T-cell (primary cell): ENCODE data around the gene ANKFN1. TPM values are rescaled to one million over a fixed set of nuclear protein-coding genes. Genes with fewer than 3 reads are reported as not detected.

Source experiments
- ATAC-seq, 4 experiments: fragments of 200-7000 bp in 3 of 4; fragments of 150-1000 bp in 1 of 4; cut with Tn5 transposase; replicated peaks in 1 of 4; 1 replicate in 3 of 4; 2 replicates in 1 of 4; pipeline ENCODE4 v1.10.0; 2021; ENCODE audit warnings: moderate library complexity in 3 of 4, mild to moderate bottlenecking in 2 of 4, moderate number of reproducible peaks in 1 of 4
- CTCF ChIA-PET, 2 donors: fragments of 300-600 bp; sonication (Branson Sonifier 250); formaldehyde crosslinking; loops; one replicate each; lab custom pipeline; 2022; ENCODE audit warnings: antibody characterized with exemption in 2 of 2; lab: Charles Lee
- POLR2A ChIA-PET, 2 donors: fragments of 300-600 bp; sonication (Branson Sonifier 250); formaldehyde crosslinking; loops; one replicate each; lab custom pipeline; 2022; ENCODE audit warnings: antibody characterized with exemption in 2 of 2; lab: Charles Lee
- DNase-seq, 35 experiments: peaks; one replicate each; pipeline versions ENCODE4 v3.0.0 to v3.0.0-alpha.2; 2013 to 2023
- H3K27ac ChIP-seq: one replicate; pipeline ENCODE4 v1.5.1; 2013; ENCODE audit warnings: low read length
- H3K27me3 ChIP-seq, 2 experiments: replicated peaks in 1 of 2; 1 replicate in 1 of 2; 2 replicates in 1 of 2; pipeline versions ENCODE4 v1.6.1 to v1.7.0; 2013; ENCODE audit warnings: low read length in 1 of 2, mixed read lengths in 1 of 2; ENCODE audit not compliant: control insufficient read depth in 2 of 2, insufficient read depth in 2 of 2; ENCODE audit errors: extremely low read depth in 1 of 2
- H3K36me3 ChIP-seq, 2 donors: 1 replicate in 1 of 2; 2 replicates in 1 of 2; pipeline versions ENCODE4 v1.6.1 to v1.7.0; 2013; ENCODE audit warnings: low read length in 1 of 2; ENCODE audit not compliant: control insufficient read depth in 2 of 2, insufficient read depth in 1 of 2; ENCODE audit errors: extremely low read depth in 1 of 2
- H3K4me1 ChIP-seq, 2 experiments: 1 replicate in 1 of 2; 2 replicates in 1 of 2; pipeline versions ENCODE4 v1.6.1 to v1.7.0; 2013; ENCODE audit warnings: low read length in 2 of 2, mixed read lengths in 1 of 2; ENCODE audit not compliant: insufficient read depth in 2 of 2, control insufficient read depth in 1 of 2; ENCODE audit errors: extremely low read depth in 1 of 2
- H3K4me3 ChIP-seq, 2 donors: 1 replicate in 1 of 2; 2 replicates in 1 of 2; pipeline versions ENCODE4 v1.5.1 to v1.7.0; 2013; ENCODE audit warnings: mild to moderate bottlenecking in 2 of 2, low read length in 1 of 2, moderate library complexity in 1 of 2; ENCODE audit not compliant: control insufficient read depth in 1 of 2; ENCODE audit errors: extremely low read depth in 1 of 2
- H3K9me3 ChIP-seq: 2 replicates; pipeline ENCODE4 v1.7.0; 2013
- H3K27ac Mint-ChIP-seq, 2 donors: one replicate each; pipeline ENCODE4 v1.8.0; 2020 to 2021; ENCODE audit warnings: mild to moderate bottlenecking in 2 of 2, mixed read lengths in 2 of 2
- H3K27me3 Mint-ChIP-seq, 2 donors: one replicate each; pipeline ENCODE4 v1.8.0; 2021 to 2022; ENCODE audit warnings: mixed read lengths in 2 of 2
- H3K36me3 Mint-ChIP-seq: one replicate; pipeline ENCODE4 v1.8.0; 2021; ENCODE audit warnings: mixed read lengths
- H3K4me1 Mint-ChIP-seq, 3 donors: one replicate each; pipeline ENCODE4 v1.8.0; 2020 to 2022; ENCODE audit warnings: mixed read lengths in 3 of 3, mild to moderate bottlenecking in 1 of 3
- H3K4me3 Mint-ChIP-seq, 3 donors: one replicate each; pipeline ENCODE4 v1.8.0; 2020 to 2022; ENCODE audit warnings: mild to moderate bottlenecking in 3 of 3, mixed read lengths in 3 of 3, moderate library complexity in 3 of 3
- H3K9me3 Mint-ChIP-seq, 3 donors: one replicate each; pipeline ENCODE4 v1.8.0; 2020 to 2022; ENCODE audit warnings: mixed read lengths in 3 of 3
- WGBS: methylation state at CpG from one replicate; pipeline ENCODE4 v1.1.5; 2013; ENCODE audit warnings: missing lambda C conversion rate; ENCODE audit not compliant: insufficient coverage; 5-methylcytosine and 5-hydroxymethylcytosine counted together
- total RNA-seq, 35 experiments: library from RNA in 6 of 35; stranded (reverse) in 6 of 35; fragments of 120-200 nt in 1 of 35; gene quantifications; one replicate each; pipeline versions ENCODE4 v1.2.1 to v1.2.4 and lab custom pipeline; 2013 to 2026

ANKFN1 gene
- total RNA-seq, 5 donors from 2014 or later (not counting 1 experiment from before 2014, with no cell fraction given), result not detected

- Histone ChIP-seq H3K4me1 (no peaks in the 10 kb centered on the region), H3K27ac (no peak overlapping the region), H3K27me3 (peaks cover 0 to 10% of the 10 kb centered on the region in 2 experiments), H3K9me3 (no peaks in the 10 kb centered on the region), H3K36me3 (no peaks in the 10 kb centered on the region), H3K4me3 (no peak overlapping the region)
- H3K4me3 Mint-ChIP-seq, result no peak overlapping the region
- H3K4me1 Mint-ChIP-seq, result no peaks in the 10 kb centered on the region
- peaks cover 9 to 20% of the 10 kb centered on the region in 2 donors for H3K27me3 Mint-ChIP-seq
- H3K9me3 Mint-ChIP-seq, result peaks cover 0 to 4% (median 0%) of the 10 kb centered on the region in 3 donors
- H3K27ac Mint-ChIP-seq, result no peak overlapping the region
- H3K36me3 Mint-ChIP-seq, result no peaks in the 10 kb centered on the region
- ATAC-seq, result no peak
- WGBS, result 50% methylated on average over 1 of the region's 3 CpGs
- DNase-seq, result no peak
- ChIA-PET CTCF (no interaction called here), POLR2A (no interaction called here)
These were observed 390.0 kb downstream of the ANKFN1 start for GRCh38 chr17:56543280-56543679.

- H3K4me1 Mint-ChIP-seq, result no peaks in the 10 kb centered on the region
- no peak overlapping the region for H3K27ac Mint-ChIP-seq
- WGBS, result no CpG with 5 or more reads among the region's 2 CpGs
- ChIA-PET CTCF (no interaction called here), POLR2A (no interaction called here)
- Histone ChIP-seq H3K36me3 (no peaks in the 10 kb centered on the region), H3K9me3 (no peaks in the 10 kb centered on the region), H3K27ac (no peak overlapping the region), H3K4me3 (no peak overlapping the region), H3K27me3 (peaks cover 0 to 7% of the 10 kb centered on the region in 2 experiments), H3K4me1 (no peaks in the 10 kb centered on the region)
- no peaks in the 10 kb centered on the region for H3K36me3 Mint-ChIP-seq
- no peak overlapping the region for H3K4me3 Mint-ChIP-seq
- no peak for DNase-seq
- ATAC-seq, result no peak
- no peaks in the 10 kb centered on the region for H3K9me3 Mint-ChIP-seq
- H3K27me3 Mint-ChIP-seq, result peaks cover 9 to 22% of the 10 kb centered on the region in 2 donors
These were observed 391.8 kb downstream of the ANKFN1 start for GRCh38 chr17:56545106-56545505.

- H3K27me3 Mint-ChIP-seq, result peaks cover 13 to 24% of the 10 kb centered on the region in 2 donors
- Histone ChIP-seq H3K4me3 (no peak overlapping the region), H3K9me3 (no peaks in the 10 kb centered on the region), H3K27me3 (peaks cover 0 to 2% of the 10 kb centered on the region in 2 experiments), H3K27ac (no peak overlapping the region), H3K36me3 (no peaks in the 10 kb centered on the region), H3K4me1 (no peaks in the 10 kb centered on the region)
- no peaks in the 10 kb centered on the region for H3K4me1 Mint-ChIP-seq
- POLR2A ChIA-PET, result no interaction called here
- DNase-seq (no peak), ATAC-seq (no peak)
- H3K4me3 Mint-ChIP-seq, result no peak overlapping the region
- H3K9me3 Mint-ChIP-seq, result no peaks in the 10 kb centered on the region
- H3K27ac Mint-ChIP-seq, result no peak overlapping the region
- CTCF ChIA-PET, result no interaction called here
- H3K36me3 Mint-ChIP-seq, result no peaks in the 10 kb centered on the region
These were observed 392.7 kb downstream of the ANKFN1 start for GRCh38 chr17:56545930-56546329.

GRCh38 chr17:56548661-56549060, 395.4 kb downstream of the ANKFN1 start:
- Histone ChIP-seq H3K36me3 (no peaks in the 10 kb centered on the region), H3K4me1 (no peaks in the 10 kb centered on the region), H3K9me3 (no peaks in the 10 kb centered on the region), H3K27ac (no peak overlapping the region), H3K4me3 (no peak overlapping the region), H3K27me3 (peaks cover 0 to 2% of the 10 kb centered on the region in 2 experiments)
- H3K36me3 Mint-ChIP-seq, result no peaks in the 10 kb centered on the region
- no peak overlapping the region for H3K27ac Mint-ChIP-seq
- ATAC-seq (no peak), DNase-seq (no peak)
- H3K4me3 Mint-ChIP-seq, result no peak overlapping the region
- 87% methylated on average over 4 of the region's 4 CpGs for WGBS
- H3K27me3 Mint-ChIP-seq, result peaks cover 8 to 32% of the 10 kb centered on the region in 2 donors
- peaks cover 4 to 7% (median 7%) of the 10 kb centered on the region in 3 donors for H3K9me3 Mint-ChIP-seq
- POLR2A ChIA-PET, result no interaction called here
- CTCF ChIA-PET, result no interaction called here
- no peaks in the 10 kb centered on the region for H3K4me1 Mint-ChIP-seq

- H3K27ac Mint-ChIP-seq, result no peak overlapping the region
These were observed 396.2 kb downstream of the ANKFN1 start for GRCh38 chr17:56549501-56549900.

GRCh38 chr17:56557682-56558081, 404.4 kb downstream of the ANKFN1 start:
- Mint-ChIP-seq H3K9me3 (peaks cover 0 to 2% (median 0%) of the 10 kb centered on the region in 3 donors), H3K4me1 (no peaks in the 10 kb centered on the region), H3K4me3 (no peak overlapping the region), H3K27me3 (peaks cover 16 to 19% of the 10 kb centered on the region in 2 donors), H3K27ac (no peak overlapping the region), H3K36me3 (no peaks in the 10 kb centered on the region)
- ATAC-seq, result no peak
- Histone ChIP-seq H3K27me3 (peaks cover 0 to 6% of the 10 kb centered on the region in 2 experiments), H3K9me3 (no peaks in the 10 kb centered on the region), H3K36me3 (no peaks in the 10 kb centered on the region), H3K4me1 (no peaks in the 10 kb centered on the region), H3K27ac (no peak overlapping the region), H3K4me3 (no peak overlapping the region)
- 73% methylated on average over 7 of the region's 8 CpGs for WGBS
- POLR2A ChIA-PET, result no interaction called here
- no peak for DNase-seq
- CTCF ChIA-PET, result no interaction called here

More at GRCh38 chr17:56549501-56549900, 396.2 kb downstream of the ANKFN1 start:
- Mint-ChIP-seq H3K4me1 (no peaks in the 10 kb centered on the region), H3K4me3 (no peak overlapping the region), H3K36me3 (no peaks in the 10 kb centered on the region), H3K27me3 (peaks cover 6 to 33% of the 10 kb centered on the region in 2 donors), H3K9me3 (peaks cover 4 to 7% (median 7%) of the 10 kb centered on the region in 3 donors)
- DNase-seq, result no peak
- Histone ChIP-seq H3K36me3 (no peaks in the 10 kb centered on the region), H3K9me3 (no peaks in the 10 kb centered on the region), H3K4me3 (no peak overlapping the region), H3K4me1 (no peaks in the 10 kb centered on the region), H3K27me3 (no peaks in the 10 kb centered on the region), H3K27ac (no peak overlapping the region)
- POLR2A ChIA-PET, result no interaction called here
- CTCF ChIA-PET, result no interaction called here
- no CpG with 5 or more reads among the region's 1 CpG for WGBS
- no peak for ATAC-seq

- Mint-ChIP-seq H3K36me3 (no peaks in the 10 kb centered on the region), H3K27ac (no peak overlapping the region), H3K27me3 (peaks cover 16 to 19% of the 10 kb centered on the region in 2 donors), H3K4me3 (no peak overlapping the region), H3K4me1 (no peaks in the 10 kb centered on the region), H3K9me3 (peaks cover 0 to 2% (median 0%) of the 10 kb centered on the region in 3 donors)
- DNase-seq, result no peak
- H3K9me3 ChIP-seq, result no peaks in the 10 kb centered on the region
- CTCF ChIA-PET, result interaction anchor here in 1 of 2 donors (0.6 kb wide), 1 partner anchor 30 kb away, joined by 6 read pairs; no protein-coding TSS in a partner anchor
- H3K27ac ChIP-seq, result no peak overlapping the region
- no peaks in the 10 kb centered on the region for H3K36me3 ChIP-seq
- no peak overlapping the region for H3K4me3 ChIP-seq
- POLR2A ChIA-PET, result no interaction called here
- no peaks in the 10 kb centered on the region for H3K4me1 ChIP-seq
- 96% methylated on average over 4 of the region's 7 CpGs for WGBS
- no peak for ATAC-seq
- H3K27me3 ChIP-seq, result peaks cover 0 to 6% of the 10 kb centered on the region in 2 experiments
These were observed 404.8 kb downstream of the ANKFN1 start for GRCh38 chr17:56558088-56558487.
